Transverse colon (tissue), 4 donors: ENCODE results near the gene SH3RF3. TPM values are rescaled to one million over a fixed set of nuclear protein-coding genes. Genes with fewer than 3 reads are reported as not detected.
A peak's percentile ranks its signal among the peaks of the same experiment; 100 is the strongest.

Experiments used
- DNase-seq: peaks from one replicate; pipeline ENCODE4 v3.0.0-alpha.2; 2019
- H3K27ac ChIP-seq, 4 donors: fragments of 200-600 bp; sonication (generic); 2 replicates each; pipeline ENCODE4 v1.5.1; 2016 to 2018; ENCODE audit warnings: inconsistent platforms in 4 of 4
- H3K27me3 ChIP-seq: fragments of 200-600 bp; sonication (generic); 2 replicates; pipeline ENCODE4 v1.5.1; 2017; ENCODE audit warnings: inconsistent platforms
- H3K36me3 ChIP-seq, 4 donors: fragments of 200-600 bp; sonication (generic); 2 replicates each; pipeline ENCODE4 v1.5.1; 2017 to 2019; ENCODE audit warnings: inconsistent platforms in 4 of 4
- H3K4me1 ChIP-seq, 4 donors: fragments of 200-600 bp; sonication (generic); 2 replicates each; pipeline ENCODE4 v1.5.1; 2017 to 2020; ENCODE audit warnings: inconsistent platforms in 4 of 4
- H3K4me3 ChIP-seq, 4 donors: fragments of 200-600 bp; sonication (generic); 1 replicate in 1 of 4; 2 replicates in 3 of 4; pipeline versions ENCODE4 v1.5.1 to v1.6.1; 2017 to 2019; ENCODE audit warnings: inconsistent platforms in 4 of 4
- H3K9me3 ChIP-seq, 2 donors: fragments of 200-600 bp; sonication (generic); 2 replicates each; pipeline ENCODE4 v1.5.1; 2017 to 2019; ENCODE audit warnings: inconsistent platforms in 2 of 2
- CTCF ChIP-seq, 5 experiments: fragments of 200-600 bp in 3 of 5; fragments of 450-650 bp in 2 of 5; sonication (generic) in 3 of 5; IDR thresholded peaks; 1 replicate in 2 of 5; 2 replicates in 3 of 5; pipeline ENCODE4 v1.5.1; 2016 to 2017; ENCODE audit warnings: antibody characterized with exemption in 5 of 5, inconsistent platforms in 3 of 5, mild to moderate bottlenecking in 2 of 5, moderate library complexity in 1 of 5
- EP300 ChIP-seq: sonication (generic); formaldehyde crosslinking; IDR thresholded peaks from one replicate; pipeline ENCODE4 v1.6.1; 2017; ENCODE audit warnings: antibody characterized with exemption, low read depth
- POLR2A ChIP-seq: fragments of 450-650 bp; IDR thresholded peaks from one replicate; pipeline ENCODE4 v1.6.1; 2016; ENCODE audit warnings: antibody characterized with exemption, mild to moderate bottlenecking, moderate library complexity
- POLR2AphosphoS5 ChIP-seq, 3 donors: sonication (generic); formaldehyde crosslinking; IDR thresholded peaks; one replicate each; pipeline ENCODE4 v1.6.1; 2016; ENCODE audit warnings: antibody characterized with exemption in 3 of 3
- WGBS, 2 donors: methylation state at CpG; one replicate each; pipeline ENCODE4 v1.1.5; 2018; ENCODE audit warnings: low coverage in 1 of 2; 5-methylcytosine and 5-hydroxymethylcytosine counted together
- in situ Hi-C, 4 donors: fragments of 200-750 bp; cut with MboI; loops; one replicate each; pipeline versions ENCODE4 v1.15.0 to v1.15.1; 2017; ENCODE audit warnings: low sequenced_read_pairs in 3 of 4, low pct_ligation_motif_present in 1 of 4, low pct_unique_long_range_greater_than_20kb in 1 of 4
- intact Hi-C: fragments of 100-400 bp; cut with DNase I; formaldehyde crosslinking; loops from one replicate; pipeline ENCODE4 v1.15.1; 2023; ENCODE audit warnings: low total_unique reads
- total RNA-seq, 4 donors: library from RNA; depleted of rRNA; stranded (reverse); fragments of >200 nt; gene quantifications; one replicate each; pipeline ENCODE4 v1.1.0, GENCODE V29; 2016

The SH3RF3 gene
- total RNA-seq, 4 donors from 2014 or later = 1.9 to 8.8 (median 2.9) TPM

GRCh38 chr2:109481599-109481998 lies 352.6 kb downstream of the SH3RF3 start:
- TF ChIP-seq POLR2AphosphoS5 (IDR thresholded peaks at IDR 0.05) (no peak), POLR2A (no peak), CTCF (IDR thresholded peaks at IDR 0.05) (no peak), EP300 (no peak)
- H3K27me3 ChIP-seq = no peaks in the 10 kb centered on the region

GRCh38 chr2:109482361-109482861 lies 353.4 kb downstream of the SH3RF3 start:
- H3K27me3 ChIP-seq = no peaks in the 10 kb centered on the region
- peaks cover 0 to 25% (median 9%) of the 10 kb centered on the region in 4 donors for H3K4me1 ChIP-seq
- H3K4me3 ChIP-seq = no peak overlapping the region
- no peak overlapping the region for H3K27ac ChIP-seq
- in situ Hi-C loops = no loop called here
- TF ChIP-seq POLR2A (no peak), POLR2AphosphoS5 (IDR thresholded peaks at IDR 0.05) (no peak), CTCF (IDR thresholded peaks at IDR 0.05) (no peak), EP300 (no peak)
- intact Hi-C loops = no loop called here
- 69% methylated on average over 15 of the region's 15 CpGs; no CpG with 5 or more reads in 1 of the 2 donors for WGBS, 2 donors
- H3K36me3 ChIP-seq = no peaks in the 10 kb centered on the region
- no peak for DNase-seq
- H3K9me3 ChIP-seq = no peaks in the 10 kb centered on the region

More at GRCh38 chr2:109481599-109481998, 352.6 kb downstream of the SH3RF3 start:
- WGBS, 2 donors = 69% methylated on average over 9 of the region's 9 CpGs; no CpG with 5 or more reads in 1 of the 2 donors
- intact Hi-C loops = no loop called here
- in situ Hi-C loops = no loop called here
- Histone ChIP-seq H3K9me3 (no peaks in the 10 kb centered on the region), H3K4me1 (peaks cover 0 to 27% (median 11%) of the 10 kb centered on the region in 4 donors), H3K27ac (peak overlapping the region; percentile 16 to 47 (median 40)), H3K36me3 (no peaks in the 10 kb centered on the region), H3K4me3 (no peak overlapping the region)
- DNase-seq = no peak

GRCh38 chr2:109486711-109487535 lies 357.9 kb downstream of the SH3RF3 start:
- no peak for TF ChIP-seq POLR2AphosphoS5 (IDR thresholded peaks at IDR 0.05)
- no peak for TF ChIP-seq CTCF (IDR thresholded peaks at IDR 0.05)
- no peak for TF ChIP-seq EP300
- TF ChIP-seq POLR2A = no peak
- H3K27me3 ChIP-seq = no peaks in the 10 kb centered on the region

GRCh38 chr2:109487536-109487869 lies 358.5 kb downstream of the SH3RF3 start:
- intact Hi-C loops (no loop called here), in situ Hi-C loops (no loop called here)
- Histone ChIP-seq H3K9me3 (no peaks in the 10 kb centered on the region), H3K27ac (peak overlapping the region in 1 of 4 donors; percentile 22), H3K36me3 (no peaks in the 10 kb centered on the region), H3K4me3 (no peak overlapping the region), H3K27me3 (no peaks in the 10 kb centered on the region), H3K4me1 (peaks cover 0 to 2% (median 0%) of the 10 kb centered on the region in 4 donors)
- no peak for TF ChIP-seq POLR2AphosphoS5 (IDR thresholded peaks at IDR 0.05)
- TF ChIP-seq POLR2A = no peak
- no peak for TF ChIP-seq CTCF (IDR thresholded peaks at IDR 0.05)
- TF ChIP-seq EP300 = no peak
- no peak for DNase-seq
- WGBS, 2 donors = 60 to 71% methylated on average over 1 to 7 of the region's 7 CpGs

More at GRCh38 chr2:109486711-109487535, 357.9 kb downstream of the SH3RF3 start:
- DNase-seq = no peak
- Histone ChIP-seq H3K9me3 (no peaks in the 10 kb centered on the region), H3K4me3 (no peak overlapping the region), H3K36me3 (no peaks in the 10 kb centered on the region), H3K4me1 (peaks cover 0 to 8% (median under 1%) of the 10 kb centered on the region in 4 donors), H3K27ac (peak overlapping the region in 1 of 4 donors; percentile 22)
- in situ Hi-C loops = no loop called here
- intact Hi-C loops = no loop called here
- 74 to 80% methylated on average over 3 to 19 of the region's 19 CpGs for WGBS, 2 donors
